ENCODE results near the gene YTHDF2.

DNA sequence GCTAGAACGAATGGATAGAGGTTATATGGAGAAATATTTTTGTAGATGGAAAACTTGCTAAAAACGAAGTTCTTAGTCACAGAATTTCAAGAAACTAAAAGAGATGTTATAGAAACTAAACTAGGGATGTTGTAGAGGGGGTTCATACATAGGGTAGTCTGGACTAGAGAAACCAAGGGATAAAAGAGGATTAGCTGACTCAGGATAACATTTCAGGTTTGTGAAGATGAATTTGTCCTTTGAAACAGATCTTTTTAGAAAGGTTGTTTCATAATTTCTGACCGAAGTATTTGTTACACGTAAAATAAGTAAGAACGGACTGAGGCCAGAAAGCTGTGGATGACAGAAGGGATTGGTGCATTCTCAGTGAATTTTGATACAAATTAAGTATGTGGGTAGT is 13.6 kb downstream of the YTHDF2 start:
- TF ChIP-seq, protein P1, sequence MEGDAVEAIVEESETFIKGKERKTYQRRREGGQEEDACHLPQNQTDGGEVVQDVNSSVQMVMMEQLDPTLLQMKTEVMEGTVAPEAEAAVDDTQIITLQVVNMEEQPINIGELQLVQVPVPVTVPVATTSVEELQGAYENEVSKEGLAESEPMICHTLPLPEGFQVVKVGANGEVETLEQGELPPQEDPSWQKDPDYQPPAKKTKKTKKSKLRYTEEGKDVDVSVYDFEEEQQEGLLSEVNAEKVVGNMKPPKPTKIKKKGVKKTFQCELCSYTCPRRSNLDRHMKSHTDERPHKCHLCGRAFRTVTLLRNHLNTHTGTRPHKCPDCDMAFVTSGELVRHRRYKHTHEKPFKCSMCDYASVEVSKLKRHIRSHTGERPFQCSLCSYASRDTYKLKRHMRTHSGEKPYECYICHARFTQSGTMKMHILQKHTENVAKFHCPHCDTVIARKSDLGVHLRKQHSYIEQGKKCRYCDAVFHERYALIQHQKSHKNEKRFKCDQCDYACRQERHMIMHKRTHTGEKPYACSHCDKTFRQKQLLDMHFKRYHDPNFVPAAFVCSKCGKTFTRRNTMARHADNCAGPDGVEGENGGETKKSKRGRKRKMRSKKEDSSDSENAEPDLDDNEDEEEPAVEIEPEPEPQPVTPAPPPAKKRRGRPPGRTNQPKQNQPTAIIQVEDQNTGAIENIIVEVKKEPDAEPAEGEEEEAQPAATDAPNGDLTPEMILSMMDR (IDR thresholded peaks at IDR 0.05) = no peak
- TF ChIP-seq POLR2A (IDR thresholded peaks at IDR 0.05) = no peak

Data from testis (tissue), 2 donors.